Fibroblast of pulmonary artery (primary cell): ENCODE data around the gene IRF2BPL.

ENCODE experiments used
- DNase-seq: peaks from one replicate; pipeline ENCODE4 v3.0.0-alpha.2; 2010; ENCODE audit warnings: low read depth
- H3K4me3 ChIP-seq: replicated peaks from 2 replicates; pipeline ENCODE4 v1.5.1; 2011; ENCODE audit warnings: low read depth, mild to moderate bottlenecking, control low read depth, low read length, moderate library complexity
- TF ChIP-seq, protein P1 (sequence below): IDR thresholded peaks from 2 replicates; pipeline ENCODE4 v1.5.1; 2011; ENCODE audit warnings: mild to moderate bottlenecking, control low read depth, low read length, inconsistent platforms; ENCODE audit errors: missing control alignments

IRF2BPL gene

GRCh38 chr14:76993752-76994151, 34.8 kb downstream of the IRF2BPL start:
- TF ChIP-seq, protein P1, sequence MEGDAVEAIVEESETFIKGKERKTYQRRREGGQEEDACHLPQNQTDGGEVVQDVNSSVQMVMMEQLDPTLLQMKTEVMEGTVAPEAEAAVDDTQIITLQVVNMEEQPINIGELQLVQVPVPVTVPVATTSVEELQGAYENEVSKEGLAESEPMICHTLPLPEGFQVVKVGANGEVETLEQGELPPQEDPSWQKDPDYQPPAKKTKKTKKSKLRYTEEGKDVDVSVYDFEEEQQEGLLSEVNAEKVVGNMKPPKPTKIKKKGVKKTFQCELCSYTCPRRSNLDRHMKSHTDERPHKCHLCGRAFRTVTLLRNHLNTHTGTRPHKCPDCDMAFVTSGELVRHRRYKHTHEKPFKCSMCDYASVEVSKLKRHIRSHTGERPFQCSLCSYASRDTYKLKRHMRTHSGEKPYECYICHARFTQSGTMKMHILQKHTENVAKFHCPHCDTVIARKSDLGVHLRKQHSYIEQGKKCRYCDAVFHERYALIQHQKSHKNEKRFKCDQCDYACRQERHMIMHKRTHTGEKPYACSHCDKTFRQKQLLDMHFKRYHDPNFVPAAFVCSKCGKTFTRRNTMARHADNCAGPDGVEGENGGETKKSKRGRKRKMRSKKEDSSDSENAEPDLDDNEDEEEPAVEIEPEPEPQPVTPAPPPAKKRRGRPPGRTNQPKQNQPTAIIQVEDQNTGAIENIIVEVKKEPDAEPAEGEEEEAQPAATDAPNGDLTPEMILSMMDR, result no peak
- DNase-seq, result no peak
- no peak overlapping the region for H3K4me3 ChIP-seq

GRCh38 chr14:76990084-76990483, 38.4 kb downstream of the IRF2BPL start:
- DNase-seq, result no peak
- TF ChIP-seq, protein P1, result no peak
- no peak overlapping the region for H3K4me3 ChIP-seq

DNA sequence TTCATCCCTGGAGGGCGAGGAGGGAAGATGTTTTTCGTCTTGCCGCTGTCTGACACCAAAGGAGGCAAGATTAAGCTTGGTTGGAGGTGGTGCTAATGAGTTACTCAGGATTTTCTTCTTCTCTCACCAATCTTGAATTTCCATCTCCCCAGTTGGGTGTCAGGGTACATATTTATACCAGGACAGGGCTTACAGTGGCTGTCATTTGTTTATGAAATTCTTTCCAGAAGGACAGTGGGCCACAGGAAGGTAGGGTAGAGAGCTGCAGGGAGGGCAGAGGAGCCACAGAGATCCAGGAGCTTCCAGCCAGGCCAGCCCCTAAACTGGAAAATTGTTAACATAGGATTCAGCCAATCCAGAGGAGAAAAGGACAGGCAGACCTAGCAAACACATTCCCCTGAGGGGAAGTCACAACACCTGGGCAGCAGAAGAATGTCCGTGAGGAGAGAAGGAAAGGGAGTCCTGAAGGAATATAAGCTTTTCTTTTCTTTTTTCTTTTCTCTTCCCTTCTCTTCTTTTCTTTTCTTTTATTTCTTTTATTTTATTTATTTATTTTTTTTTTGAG, 40.5 kb downstream of the IRF2BPL start:
- no peak overlapping the region for H3K4me3 ChIP-seq
- DNase-seq, result no peak
- TF ChIP-seq, protein P1, result no peak

DNA sequence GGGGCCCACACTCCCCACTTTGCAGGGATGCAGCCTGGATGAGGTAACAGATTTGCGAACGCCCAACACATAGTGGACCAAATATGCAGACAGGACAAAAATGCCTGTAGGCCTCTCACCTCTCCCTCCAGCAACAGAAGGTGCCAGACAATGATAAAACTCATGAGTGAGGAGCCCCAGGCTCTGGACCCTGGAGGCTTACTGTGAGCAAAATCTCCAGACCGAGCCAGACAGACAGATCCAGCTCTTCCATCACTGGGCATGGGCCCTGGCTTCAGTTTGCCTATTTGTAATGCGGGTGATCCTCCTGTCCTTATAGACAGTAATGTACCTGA, 42.3 kb downstream of the IRF2BPL start:
- DNase-seq, result no peak
- no peak overlapping the region for H3K4me3 ChIP-seq
- TF ChIP-seq, protein P1, result no peak

GRCh38 chr14:76985540-76986230, 42.8 kb downstream of the IRF2BPL start:
- H3K4me3 ChIP-seq, result no peak overlapping the region
- TF ChIP-seq, protein P1, result no peak
- no peak for DNase-seq

- no peak overlapping the region for H3K4me3 ChIP-seq
- peak; percentile 37 for DNase-seq
- TF ChIP-seq, protein P1, result no peak
Observed at GRCh38 chr14:76984787-76985375, 43.6 kb downstream of the IRF2BPL start.
